ENCODE results near the gene GPR161.

GRCh38 chr1:168093616-168094015 lies 43.1 kb downstream of the GPR161 start:
- TF ChIP-seq CTCF (IDR thresholded peaks at IDR 0.05) (no peak), EP300 (IDR thresholded peaks at IDR 0.05; ENCODE audit: low read depth) (no peak)
